Activated T-cell treated with anti-CD3 and anti-CD28 coated beads, Interleukin-2, amount 50 U/mL, for 4 hours (primary cell): ENCODE results near the gene LONRF2. TPM values are rescaled to one million over a fixed set of nuclear protein-coding genes. Genes with fewer than 3 reads are reported as not detected.

ENCODE experiments used
- ATAC-seq, 2 donors: fragments of 200-7000 bp; cut with Tn5 transposase; one replicate each; pipeline ENCODE4 v1.10.0; 2021
- DNase-seq: peaks from one replicate; pipeline ENCODE4 v3.0.0-alpha.2; 2020
- H3K27me3 Mint-ChIP-seq: one replicate; pipeline ENCODE4 v1.8.0; 2021; ENCODE audit warnings: low read depth, mixed read lengths
- H3K36me3 Mint-ChIP-seq: one replicate; pipeline ENCODE4 v1.8.0; 2022; ENCODE audit warnings: mixed read lengths; ENCODE audit not compliant: insufficient read depth
- H3K4me1 Mint-ChIP-seq: one replicate; pipeline ENCODE4 v1.8.0; 2021; ENCODE audit warnings: low read depth, mixed read lengths
- H3K4me3 Mint-ChIP-seq: one replicate; pipeline ENCODE4 v1.8.0; 2021; ENCODE audit warnings: mild to moderate bottlenecking, moderate library complexity, mixed read lengths
- H3K9me3 Mint-ChIP-seq: one replicate; pipeline ENCODE4 v1.8.0; 2021; ENCODE audit warnings: mixed read lengths
- total RNA-seq, 3 donors: library from RNA; stranded (reverse); gene quantifications; one replicate each; pipeline ENCODE4 v1.2.1, GENCODE V29; 2021

The LONRF2 gene
- total RNA-seq, 3 donors from 2014 or later = 0.03 to 0.25 (median 0.05) TPM

GRCh38 chr2:100321179-100321865 lies 979 bp downstream of the LONRF2 start:
- H3K9me3 Mint-ChIP-seq = peaks cover 17% of the 10 kb centered on the region
- H3K36me3 Mint-ChIP-seq = peaks cover 2% of the 10 kb centered on the region
- ATAC-seq (peak; percentile 51 to 59), DNase-seq (no peak)
- no peak overlapping the region for H3K4me3 Mint-ChIP-seq
- peaks cover 53% of the 10 kb centered on the region for H3K27me3 Mint-ChIP-seq
- H3K4me1 Mint-ChIP-seq = peaks cover 3% of the 10 kb centered on the region

GRCh38 chr2:100320547-100321178 lies 1.6 kb downstream of the LONRF2 start:
- Mint-ChIP-seq H3K36me3 (peaks cover 2% of the 10 kb centered on the region), H3K4me3 (no peak overlapping the region), H3K4me1 (peaks cover 3% of the 10 kb centered on the region), H3K27me3 (peaks cover 55% of the 10 kb centered on the region), H3K9me3 (peaks cover 17% of the 10 kb centered on the region)
- no peak for ATAC-seq
- no peak for DNase-seq

GRCh38 chr2:100317634-100318033 lies 4.7 kb downstream of the LONRF2 start:
- no peak overlapping the region for H3K4me3 Mint-ChIP-seq
- H3K36me3 Mint-ChIP-seq = peaks cover 2% of the 10 kb centered on the region
- H3K27me3 Mint-ChIP-seq = peaks cover 38% of the 10 kb centered on the region
- no peak for ATAC-seq
- no peak for DNase-seq
- peaks cover 17% of the 10 kb centered on the region for H3K9me3 Mint-ChIP-seq
- H3K4me1 Mint-ChIP-seq = peaks cover 2% of the 10 kb centered on the region

- DNase-seq (no peak), ATAC-seq (no peak)
- Mint-ChIP-seq H3K4me3 (no peak overlapping the region), H3K27me3 (peaks cover 2% of the 10 kb centered on the region), H3K4me1 (no peaks in the 10 kb centered on the region), H3K36me3 (no peaks in the 10 kb centered on the region), H3K9me3 (no peaks in the 10 kb centered on the region)
These were observed 12.2 kb downstream of the LONRF2 start for GRCh38 chr2:100309973-100310719.

- no peaks in the 10 kb centered on the region for H3K36me3 Mint-ChIP-seq
- no peak overlapping the region for H3K4me3 Mint-ChIP-seq
- H3K27me3 Mint-ChIP-seq = peaks cover 4% of the 10 kb centered on the region
- DNase-seq (no peak), ATAC-seq (no peak)
- no peaks in the 10 kb centered on the region for H3K9me3 Mint-ChIP-seq
- H3K4me1 Mint-ChIP-seq = no peaks in the 10 kb centered on the region
These were observed 13.0 kb downstream of the LONRF2 start for GRCh38 chr2:100309311-100309710.

GRCh38 chr2:100303744-100304143 lies 18.6 kb downstream of the LONRF2 start:
- no peaks in the 10 kb centered on the region for H3K36me3 Mint-ChIP-seq
- DNase-seq = no peak
- H3K4me1 Mint-ChIP-seq = no peaks in the 10 kb centered on the region
- no peaks in the 10 kb centered on the region for H3K9me3 Mint-ChIP-seq
- no peak overlapping the region for H3K4me3 Mint-ChIP-seq
- H3K27me3 Mint-ChIP-seq = peaks cover 8% of the 10 kb centered on the region
- no peak for ATAC-seq

GRCh38 chr2:100302585-100302892 lies 19.8 kb downstream of the LONRF2 start:
- Mint-ChIP-seq H3K27me3 (peaks cover 12% of the 10 kb centered on the region), H3K36me3 (no peaks in the 10 kb centered on the region), H3K9me3 (no peaks in the 10 kb centered on the region), H3K4me3 (no peak overlapping the region), H3K4me1 (no peaks in the 10 kb centered on the region)
- DNase-seq (no peak), ATAC-seq (no peak)

GRCh38 chr2:100301881-100302584 lies 20.3 kb downstream of the LONRF2 start:
- no peak for DNase-seq
- no peak overlapping the region for H3K4me3 Mint-ChIP-seq
- no peaks in the 10 kb centered on the region for H3K9me3 Mint-ChIP-seq
- no peak for ATAC-seq
- H3K27me3 Mint-ChIP-seq = peaks cover 12% of the 10 kb centered on the region
- H3K4me1 Mint-ChIP-seq = no peaks in the 10 kb centered on the region
- H3K36me3 Mint-ChIP-seq = no peaks in the 10 kb centered on the region

GRCh38 chr2:100299548-100299947 lies 22.8 kb downstream of the LONRF2 start:
- DNase-seq (no peak), ATAC-seq (no peak)
- no peaks in the 10 kb centered on the region for H3K4me1 Mint-ChIP-seq
- no peaks in the 10 kb centered on the region for H3K36me3 Mint-ChIP-seq
- peaks cover 9% of the 10 kb centered on the region for H3K27me3 Mint-ChIP-seq
- H3K4me3 Mint-ChIP-seq = no peak overlapping the region
- H3K9me3 Mint-ChIP-seq = no peaks in the 10 kb centered on the region

- ATAC-seq = no peak
- H3K9me3 Mint-ChIP-seq = no peaks in the 10 kb centered on the region
These were observed 24.8 kb downstream of the LONRF2 start for GRCh38 chr2:100297511-100297910.

GRCh38 chr2:100294162-100294497 lies 28.2 kb downstream of the LONRF2 start:
- no peak overlapping the region for H3K4me3 Mint-ChIP-seq
- H3K27me3 Mint-ChIP-seq = peaks cover 9% of the 10 kb centered on the region
- no peaks in the 10 kb centered on the region for H3K36me3 Mint-ChIP-seq

More at GRCh38 chr2:100297511-100297910, 24.8 kb downstream of the LONRF2 start:
- no peaks in the 10 kb centered on the region for H3K4me1 Mint-ChIP-seq
- DNase-seq = no peak
- H3K27me3 Mint-ChIP-seq = peaks cover 15% of the 10 kb centered on the region
- H3K36me3 Mint-ChIP-seq = no peaks in the 10 kb centered on the region
- H3K4me3 Mint-ChIP-seq = no peak overlapping the region

GRCh38 chr2:100293341-100294161 lies 28.8 kb downstream of the LONRF2 start:
- Mint-ChIP-seq H3K9me3 (no peaks in the 10 kb centered on the region), H3K4me3 (no peak overlapping the region), H3K36me3 (no peaks in the 10 kb centered on the region), H3K27me3 (peaks cover 7% of the 10 kb centered on the region), H3K4me1 (no peaks in the 10 kb centered on the region)
- ATAC-seq (no peak), DNase-seq (no peak)

More at GRCh38 chr2:100294162-100294497, 28.2 kb downstream of the LONRF2 start:
- no peak for DNase-seq
- ATAC-seq = no peak
- Mint-ChIP-seq H3K4me1 (no peaks in the 10 kb centered on the region), H3K9me3 (no peaks in the 10 kb centered on the region)

- ATAC-seq (peak; percentile 55 to 75), DNase-seq (peak; percentile 27)
- Mint-ChIP-seq H3K27me3 (peaks cover 5% of the 10 kb centered on the region), H3K4me1 (no peaks in the 10 kb centered on the region), H3K9me3 (no peaks in the 10 kb centered on the region), H3K4me3 (no peak overlapping the region), H3K36me3 (no peaks in the 10 kb centered on the region)
These were observed 30.2 kb downstream of the LONRF2 start for GRCh38 chr2:100292022-100292580.
